ENCODE results near the gene MAPK4.

Gene MAPK4

DNA sequence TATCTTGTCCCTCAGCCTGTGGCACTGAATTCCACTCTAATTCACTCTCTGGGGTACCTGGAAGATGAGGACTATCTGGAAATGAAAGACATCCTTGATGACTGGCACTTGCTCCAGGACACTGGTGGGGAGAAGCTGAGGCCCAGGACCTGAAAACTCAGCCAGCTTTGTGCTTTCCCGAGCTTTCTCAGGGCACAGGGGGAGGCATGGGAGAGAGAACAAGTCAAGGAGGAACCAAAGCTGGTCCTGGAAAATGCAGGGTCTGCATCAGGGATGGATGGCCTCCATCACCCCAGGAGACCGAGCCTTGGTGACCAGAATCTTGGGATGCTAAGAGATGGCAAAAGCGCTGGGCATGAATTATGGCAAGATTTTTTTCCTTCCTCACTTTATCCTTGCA is 65.1 kb downstream of the MAPK4 start:
- 96% methylated on average over 3 of the region's 3 CpGs for WGBS
- Histone ChIP-seq H3K9ac (ENCODE audit: low read depth, low read length) (no peak overlapping the region), H3K4me1 (ENCODE audit: insufficient read depth, low read length) (peaks cover 3% of the 10 kb centered on the region; the same call in 1 of the 2 replicates), H3K9me3 (ENCODE audit: insufficient read depth, low read depth, low read length) (no peaks in the 10 kb centered on the region), H3K27ac (ENCODE audit: low read depth, low read length) (no peak overlapping the region), H3K27me3 (ENCODE audit: insufficient read depth, low read length) (no peaks in the 10 kb centered on the region), H3K36me3 (ENCODE audit: insufficient read depth, low read length) (no peaks in the 10 kb centered on the region), H3K4me3 (ENCODE audit: low read length) (no peak overlapping the region)

- Histone ChIP-seq H3K4me3 (ENCODE audit: low read length) (no peak overlapping the region), H3K36me3 (ENCODE audit: insufficient read depth, low read length) (no peaks in the 10 kb centered on the region), H3K9ac (ENCODE audit: low read depth, low read length) (no peak overlapping the region), H3K9me3 (ENCODE audit: insufficient read depth, low read depth, low read length) (no peaks in the 10 kb centered on the region), H3K27me3 (ENCODE audit: insufficient read depth, low read length) (no peaks in the 10 kb centered on the region), H3K4me1 (ENCODE audit: insufficient read depth, low read length) (peaks cover 3% of the 10 kb centered on the region; the same call in 1 of the 2 replicates), H3K27ac (ENCODE audit: low read depth, low read length) (no peak overlapping the region)
- WGBS = 94% methylated on average over 10 of the region's 10 CpGs
These were observed 66.4 kb downstream of the MAPK4 start for GRCh38 chr18:50626317-50626716.

DNA sequence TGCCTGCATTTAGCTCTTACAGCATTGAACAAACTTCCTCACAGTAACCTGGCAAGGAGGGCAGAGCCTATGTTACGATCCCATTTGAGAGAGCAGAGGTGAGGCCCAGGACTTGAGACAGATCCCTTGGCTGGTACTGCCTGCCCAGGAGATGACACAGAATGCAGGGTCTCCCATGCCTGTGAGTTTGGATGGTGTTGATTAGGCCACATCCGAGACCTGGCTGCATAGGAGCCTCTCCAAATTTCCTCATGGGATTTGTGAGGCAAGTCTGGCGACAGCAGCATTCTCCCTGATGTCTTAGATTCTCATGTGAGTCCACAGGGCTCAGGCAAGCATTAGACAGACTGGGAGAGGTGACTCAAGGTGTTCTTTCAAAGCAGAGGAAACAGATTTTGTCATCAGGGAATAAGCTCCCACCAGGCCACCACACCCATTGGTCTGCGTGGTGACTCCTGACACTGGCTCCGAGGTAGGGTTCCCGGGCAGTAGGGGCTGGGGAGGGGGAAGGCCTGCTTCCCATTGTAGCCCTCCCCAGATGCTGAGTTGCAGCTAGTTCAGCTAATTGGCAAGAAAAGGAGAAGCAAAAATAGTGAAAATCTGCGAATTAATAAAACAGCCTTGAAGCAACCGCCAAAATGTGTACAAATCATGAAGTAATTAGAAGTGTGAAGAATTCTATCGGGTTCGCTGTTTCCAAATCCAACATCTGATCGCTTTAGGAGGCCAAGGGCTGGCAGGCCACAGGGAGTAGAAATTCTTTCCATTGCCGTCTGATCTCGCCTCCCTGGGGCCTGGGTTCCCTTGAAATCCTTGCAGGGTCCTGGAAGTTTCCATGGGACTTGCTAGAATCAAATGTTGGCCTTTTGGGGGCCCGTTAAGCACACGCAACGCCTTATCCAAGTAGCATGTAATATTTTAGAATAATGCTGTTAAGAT is 68.0 kb downstream of the MAPK4 start:
- Histone ChIP-seq H3K9ac (ENCODE audit: low read depth, low read length) (no peak overlapping the region), H3K27ac (ENCODE audit: low read depth, low read length) (no peak overlapping the region), H3K4me3 (ENCODE audit: low read length) (no peak overlapping the region), H3K27me3 (ENCODE audit: insufficient read depth, low read length) (no peaks in the 10 kb centered on the region), H3K9me3 (ENCODE audit: insufficient read depth, low read depth, low read length) (no peaks in the 10 kb centered on the region), H3K36me3 (ENCODE audit: insufficient read depth, low read length) (no peaks in the 10 kb centered on the region), H3K4me1 (ENCODE audit: insufficient read depth, low read length) (peaks cover 3% of the 10 kb centered on the region; the same call in 1 of the 2 replicates)
- 93% methylated on average over 16 of the region's 16 CpGs for WGBS

DNA sequence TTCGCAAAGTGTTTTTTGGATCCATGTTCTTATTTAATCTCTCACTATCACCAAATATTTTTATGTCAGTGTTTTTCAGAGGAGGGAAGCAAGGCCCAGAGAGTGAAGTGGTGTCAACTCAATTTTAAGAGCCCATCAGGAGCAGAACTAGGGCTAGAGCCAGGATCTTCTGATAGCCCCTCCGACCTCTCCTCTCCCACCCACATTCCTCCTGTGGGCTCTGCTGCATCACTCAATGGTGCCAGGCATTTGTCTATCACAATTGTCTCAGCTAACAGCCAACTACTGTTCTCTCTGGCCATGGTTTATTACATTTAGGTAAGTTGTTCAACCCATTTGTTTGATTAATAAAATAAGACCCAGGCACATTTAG is 68.6 kb downstream of the MAPK4 start:
- Histone ChIP-seq H3K36me3 (ENCODE audit: insufficient read depth, low read length) (no peaks in the 10 kb centered on the region), H3K4me1 (ENCODE audit: insufficient read depth, low read length) (peaks cover 3% of the 10 kb centered on the region; the same call in 1 of the 2 replicates), H3K27me3 (ENCODE audit: insufficient read depth, low read length) (no peaks in the 10 kb centered on the region), H3K9ac (ENCODE audit: low read depth, low read length) (no peak overlapping the region), H3K4me3 (ENCODE audit: low read length) (no peak overlapping the region), H3K9me3 (ENCODE audit: insufficient read depth, low read depth, low read length) (no peaks in the 10 kb centered on the region), H3K27ac (ENCODE audit: low read depth, low read length) (no peak overlapping the region)
- WGBS = 88% methylated on average over 1 of the region's 2 CpGs

GRCh38 chr18:50629148-50629631 is 69.3 kb downstream of the MAPK4 start:
- H3K4me1 ChIP-seq (ENCODE audit: insufficient read depth, low read length) = peaks cover 3% of the 10 kb centered on the region; the same call in 1 of the 2 replicates
- WGBS = 91% methylated on average over 5 of the region's 5 CpGs
- H3K27ac ChIP-seq (ENCODE audit: low read depth, low read length) = no peak overlapping the region

GRCh38 chr18:50630895-50631294 is 71.0 kb downstream of the MAPK4 start:
- Histone ChIP-seq H3K27me3 (ENCODE audit: insufficient read depth, low read length) (no peaks in the 10 kb centered on the region), H3K36me3 (ENCODE audit: insufficient read depth, low read length) (no peaks in the 10 kb centered on the region), H3K9me3 (ENCODE audit: insufficient read depth, low read depth, low read length) (no peaks in the 10 kb centered on the region), H3K27ac (ENCODE audit: low read depth, low read length) (no peak overlapping the region), H3K9ac (ENCODE audit: low read depth, low read length) (no peak overlapping the region), H3K4me3 (ENCODE audit: low read length) (no peak overlapping the region), H3K4me1 (ENCODE audit: insufficient read depth, low read length) (peaks cover 3% of the 10 kb centered on the region; the same call in 1 of the 2 replicates)
- 93% methylated on average over 8 of the region's 8 CpGs for WGBS

More at GRCh38 chr18:50629148-50629631, 69.3 kb downstream of the MAPK4 start:
- Histone ChIP-seq H3K9ac (ENCODE audit: low read depth, low read length) (no peak overlapping the region), H3K36me3 (ENCODE audit: insufficient read depth, low read length) (no peaks in the 10 kb centered on the region), H3K9me3 (ENCODE audit: insufficient read depth, low read depth, low read length) (no peaks in the 10 kb centered on the region), H3K4me3 (ENCODE audit: low read length) (no peak overlapping the region), H3K27me3 (ENCODE audit: insufficient read depth, low read length) (no peaks in the 10 kb centered on the region)

DNA sequence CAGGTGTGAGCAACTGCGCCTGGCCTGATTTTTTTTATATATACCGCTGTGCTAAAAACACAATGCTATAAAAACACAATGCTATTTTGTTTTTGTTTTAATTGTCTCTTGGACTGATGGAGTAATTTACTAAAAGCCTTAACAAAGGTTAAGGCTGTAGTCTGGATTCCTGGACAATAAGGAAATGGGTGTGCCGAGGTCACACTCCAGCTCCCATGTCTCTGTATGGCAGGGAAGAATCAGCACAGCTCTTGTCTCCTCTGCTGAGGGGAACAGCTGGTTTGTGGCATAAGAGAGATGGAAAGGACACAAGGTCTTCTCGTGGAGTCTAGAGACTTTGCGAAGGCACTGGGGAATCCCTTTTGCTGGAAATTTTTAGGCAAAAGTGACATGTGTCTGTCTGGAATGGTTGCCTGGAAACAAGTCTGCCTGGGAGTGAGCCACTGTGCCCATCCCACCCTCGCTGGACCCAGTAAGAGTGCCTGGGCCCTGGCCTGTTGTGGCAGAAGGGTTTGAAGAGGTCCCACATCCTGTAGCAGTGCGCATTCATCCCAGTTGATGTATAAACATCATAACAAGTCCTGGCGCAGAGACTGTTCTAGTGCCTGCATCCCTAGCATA is 73.1 kb downstream of the MAPK4 start:
- H3K27ac ChIP-seq (ENCODE audit: low read depth, low read length) = no peak overlapping the region
- 92% methylated on average over 7 of the region's 8 CpGs for WGBS
- no peaks in the 10 kb centered on the region for H3K36me3 ChIP-seq (ENCODE audit: insufficient read depth, low read length)
- H3K4me3 ChIP-seq (ENCODE audit: low read length) = no peak overlapping the region
- H3K27me3 ChIP-seq (ENCODE audit: insufficient read depth, low read length) = no peaks in the 10 kb centered on the region
- no peaks in the 10 kb centered on the region for H3K9me3 ChIP-seq (ENCODE audit: insufficient read depth, low read depth, low read length)
- H3K9ac ChIP-seq (ENCODE audit: low read depth, low read length) = no peak overlapping the region
- H3K4me1 ChIP-seq (ENCODE audit: insufficient read depth, low read length) = peaks cover 3% of the 10 kb centered on the region; the same call in 1 of the 2 replicates

DNA sequence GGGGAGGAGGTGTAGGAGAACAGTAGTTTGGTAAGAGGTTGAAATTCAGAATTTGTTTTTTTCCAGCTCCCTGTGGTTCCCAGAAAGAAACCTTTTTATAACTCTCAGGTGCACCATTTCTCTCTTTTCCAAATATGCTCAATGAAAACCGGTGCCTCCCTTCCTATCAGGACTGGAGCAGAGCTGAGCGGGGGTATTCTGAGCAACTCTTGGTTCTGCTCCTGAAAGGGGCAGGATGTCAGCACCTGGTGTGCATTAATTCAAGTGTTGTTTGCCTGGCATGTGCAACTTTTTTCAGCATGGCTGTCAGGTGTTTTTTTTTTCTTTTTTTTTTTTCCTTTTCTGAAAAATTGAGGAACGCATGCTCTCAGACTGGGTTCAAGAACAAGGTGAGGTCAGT is 74.1 kb downstream of the MAPK4 start:
- Histone ChIP-seq H3K36me3 (ENCODE audit: insufficient read depth, low read length) (no peaks in the 10 kb centered on the region), H3K9me3 (ENCODE audit: insufficient read depth, low read depth, low read length) (no peaks in the 10 kb centered on the region), H3K27me3 (ENCODE audit: insufficient read depth, low read length) (no peaks in the 10 kb centered on the region), H3K4me1 (ENCODE audit: insufficient read depth, low read length) (peaks cover 4% of the 10 kb centered on the region), H3K4me3 (ENCODE audit: low read length) (no peak overlapping the region), H3K9ac (ENCODE audit: low read depth, low read length) (no peak overlapping the region), H3K27ac (ENCODE audit: low read depth, low read length) (no peak overlapping the region)
- 96% methylated on average over 3 of the region's 3 CpGs for WGBS

GRCh38 chr18:50636366-50637057 is 76.6 kb downstream of the MAPK4 start:
- H3K4me1 ChIP-seq (ENCODE audit: insufficient read depth, low read length) = peaks cover 3% of the 10 kb centered on the region; the same call in 1 of the 2 replicates
- no peaks in the 10 kb centered on the region for H3K9me3 ChIP-seq (ENCODE audit: insufficient read depth, low read depth, low read length)
- no peaks in the 10 kb centered on the region for H3K27me3 ChIP-seq (ENCODE audit: insufficient read depth, low read length)
- H3K27ac ChIP-seq (ENCODE audit: low read depth, low read length) = no peak overlapping the region
- H3K36me3 ChIP-seq (ENCODE audit: insufficient read depth, low read length) = no peaks in the 10 kb centered on the region
- H3K9ac ChIP-seq (ENCODE audit: low read depth, low read length) = no peak overlapping the region
- 92% methylated on average over 8 of the region's 8 CpGs for WGBS
- H3K4me3 ChIP-seq (ENCODE audit: low read length) = no peak overlapping the region

DNA sequence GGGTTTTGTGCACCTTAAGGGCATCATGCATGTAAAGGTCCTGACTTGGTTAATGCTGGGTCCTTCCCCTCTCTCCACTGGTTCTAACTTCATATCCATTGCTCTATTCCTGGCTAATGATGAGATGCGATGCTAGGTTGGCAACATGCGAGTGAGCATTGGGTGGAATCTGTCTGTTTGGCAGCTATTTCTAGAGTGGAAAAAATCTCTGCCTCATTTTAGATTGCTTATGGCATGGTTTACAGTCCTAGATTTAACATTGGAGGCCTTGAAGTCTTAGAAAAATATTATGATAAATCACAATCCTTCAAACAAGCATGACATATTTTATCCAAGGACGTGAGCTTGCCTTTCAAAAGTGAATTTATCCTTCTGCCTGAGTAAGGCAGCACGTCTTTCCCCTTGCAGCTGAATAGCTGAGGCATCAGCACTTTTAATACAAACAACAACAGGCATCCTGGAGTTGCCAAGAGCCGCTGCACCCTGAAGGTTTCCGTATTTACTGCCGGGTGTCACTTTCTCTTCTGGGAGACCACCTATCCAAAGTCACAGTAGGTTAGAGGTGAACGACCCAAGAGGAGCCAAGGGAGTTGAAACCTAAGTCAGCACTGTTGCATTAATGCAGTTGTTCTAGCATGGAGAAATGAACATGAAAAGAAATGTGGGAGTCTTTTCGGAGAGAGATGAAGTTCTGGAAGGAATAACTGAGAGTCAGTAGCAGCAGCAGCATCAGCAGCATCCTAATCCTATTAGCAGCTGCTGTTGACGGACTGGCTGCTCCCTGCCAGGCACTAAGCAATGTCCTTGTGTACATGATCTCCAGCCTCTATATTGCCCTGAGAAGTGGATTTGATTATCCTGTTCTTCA is 78.4 kb downstream of the MAPK4 start:
- Histone ChIP-seq H3K9ac (ENCODE audit: low read depth, low read length) (no peak overlapping the region), H3K36me3 (ENCODE audit: insufficient read depth, low read length) (no peaks in the 10 kb centered on the region), H3K4me1 (ENCODE audit: insufficient read depth, low read length) (peaks cover 3% of the 10 kb centered on the region; the same call in 1 of the 2 replicates), H3K9me3 (ENCODE audit: insufficient read depth, low read depth, low read length) (no peaks in the 10 kb centered on the region), H3K4me3 (ENCODE audit: low read length) (no peak overlapping the region), H3K27ac (ENCODE audit: low read depth, low read length) (no peak overlapping the region), H3K27me3 (ENCODE audit: insufficient read depth, low read length) (no peaks in the 10 kb centered on the region)
- WGBS = 87% methylated on average over 10 of the region's 10 CpGs

Data from HUES64 (cell line).